Urinary bladder (tissue), 4 donors: ENCODE results near the gene EDAR. TPM values are rescaled to one million over a fixed set of nuclear protein-coding genes. Genes with fewer than 3 reads are reported as not detected.

ENCODE experiments used
- DNase-seq: peaks from one replicate; pipeline ENCODE4 v3.0.0-alpha.2; 2015; ENCODE audit errors: extremely low spot score
- H3K27ac ChIP-seq: one replicate; pipeline ENCODE4 v1.5.1; 2013; ENCODE audit warnings: low read depth, mild to moderate bottlenecking, moderate library complexity
- H3K36me3 ChIP-seq: one replicate; pipeline ENCODE4 v1.6.1; 2013; ENCODE audit warnings: mild to moderate bottlenecking, moderate library complexity; ENCODE audit not compliant: insufficient read depth
- H3K4me1 ChIP-seq: one replicate; pipeline ENCODE4 v1.6.1; 2013; ENCODE audit warnings: mild to moderate bottlenecking, moderate library complexity; ENCODE audit not compliant: insufficient read depth
- H3K4me3 ChIP-seq: one replicate; pipeline ENCODE4 v1.5.1; 2013; ENCODE audit warnings: low read depth, low read length
- WGBS: extraction: QIAGEN DNeasy Blood & Tissue Kit; methylation state at CpG from one replicate; pipeline ENCODE4 v1.1.7; 2013; 5-methylcytosine and 5-hydroxymethylcytosine counted together
- polyA plus RNA-seq: library from polyadenylated mRNA; stranded (reverse); fragments of 200-250 nt; gene quantifications from one replicate; pipeline ENCODE4 v1.2.3, GENCODE V29; 2013
- total RNA-seq: library from RNA; depleted of rRNA; stranded (reverse); fragments of >200 nt; gene quantifications from one replicate; pipeline ENCODE4 v1.2.3, GENCODE V29; 2014
- donor health status: healthy with polysubstance abuse.
- donor health status: healthy.

Gene EDAR
- total and polyA plus RNA-seq, 2 donors: 1.7 to 3.9 TPM

GRCh38 chr2:108927405-108927804 is 61.6 kb downstream of the EDAR start:
- no peak for DNase-seq
- 95% methylated on average over 7 of the region's 7 CpGs for WGBS
- Histone ChIP-seq H3K4me3 (no peak overlapping the region), H3K4me1 (no peaks in the 10 kb centered on the region), H3K36me3 (no peaks in the 10 kb centered on the region), H3K27ac (no peak overlapping the region)

GRCh38 chr2:108926561-108927380 is 62.2 kb downstream of the EDAR start:
- no peak overlapping the region for H3K27ac ChIP-seq
- DNase-seq: no peak
- H3K36me3 ChIP-seq: no peaks in the 10 kb centered on the region
- WGBS: 85% methylated on average over 20 of the region's 20 CpGs
- H3K4me3 ChIP-seq: no peak overlapping the region
- no peaks in the 10 kb centered on the region for H3K4me1 ChIP-seq

GRCh38 chr2:108925735-108926134 is 63.3 kb downstream of the EDAR start:
- Histone ChIP-seq H3K4me3 (no peak overlapping the region), H3K27ac (no peak overlapping the region), H3K4me1 (no peaks in the 10 kb centered on the region), H3K36me3 (no peaks in the 10 kb centered on the region)
- 88% methylated on average over 8 of the region's 8 CpGs for WGBS
- no peak for DNase-seq

- WGBS: 95% methylated on average over 6 of the region's 6 CpGs
- no peak overlapping the region for H3K4me3 ChIP-seq
- no peak overlapping the region for H3K27ac ChIP-seq
- no peak for DNase-seq
- no peaks in the 10 kb centered on the region for H3K36me3 ChIP-seq
- no peaks in the 10 kb centered on the region for H3K4me1 ChIP-seq
Observed at GRCh38 chr2:108925286-108925685, 63.7 kb downstream of the EDAR start.

GRCh38 chr2:108924580-108925251 is 64.3 kb downstream of the EDAR start:
- no peaks in the 10 kb centered on the region for H3K36me3 ChIP-seq
- no peaks in the 10 kb centered on the region for H3K4me1 ChIP-seq
- H3K27ac ChIP-seq: no peak overlapping the region
- 74% methylated on average over 14 of the region's 14 CpGs for WGBS
- no peak for DNase-seq
- no peak overlapping the region for H3K4me3 ChIP-seq

GRCh38 chr2:108923736-108924579 is 65.1 kb downstream of the EDAR start:
- H3K27ac ChIP-seq: no peak overlapping the region
- DNase-seq: no peak
- no peak overlapping the region for H3K4me3 ChIP-seq
- H3K4me1 ChIP-seq: no peaks in the 10 kb centered on the region
- no peaks in the 10 kb centered on the region for H3K36me3 ChIP-seq
- 60% methylated on average over 13 of the region's 13 CpGs for WGBS

- 79% methylated on average over 12 of the region's 12 CpGs for WGBS
- Histone ChIP-seq H3K27ac (no peak overlapping the region), H3K4me1 (no peaks in the 10 kb centered on the region), H3K4me3 (no peak overlapping the region), H3K36me3 (no peaks in the 10 kb centered on the region)
- no peak for DNase-seq
Observed at GRCh38 chr2:108923019-108923700, 65.9 kb downstream of the EDAR start.

GRCh38 chr2:108922141-108922915 is 66.7 kb downstream of the EDAR start:
- WGBS: 73% methylated on average over 11 of the region's 11 CpGs

GRCh38 chr2:108921096-108922030 is 67.7 kb downstream of the EDAR start:
- H3K36me3 ChIP-seq: no peaks in the 10 kb centered on the region
- no peak for DNase-seq
- H3K4me3 ChIP-seq: no peak overlapping the region
- H3K27ac ChIP-seq: no peak overlapping the region
- 89% methylated on average over 16 of the region's 16 CpGs for WGBS
- H3K4me1 ChIP-seq: no peaks in the 10 kb centered on the region

More at GRCh38 chr2:108922141-108922915, 66.7 kb downstream of the EDAR start:
- H3K27ac ChIP-seq: no peak overlapping the region
- no peak for DNase-seq
- no peak overlapping the region for H3K4me3 ChIP-seq
- H3K36me3 ChIP-seq: no peaks in the 10 kb centered on the region
- H3K4me1 ChIP-seq: no peaks in the 10 kb centered on the region

- no peak for DNase-seq
- no peak overlapping the region for H3K4me3 ChIP-seq
- no peaks in the 10 kb centered on the region for H3K4me1 ChIP-seq
- H3K27ac ChIP-seq: no peak overlapping the region
- WGBS: 82% methylated on average over 7 of the region's 7 CpGs
- H3K36me3 ChIP-seq: no peaks in the 10 kb centered on the region
Observed at GRCh38 chr2:108920686-108921085, 68.3 kb downstream of the EDAR start.

GRCh38 chr2:108919571-108920373 is 69.2 kb downstream of the EDAR start:
- DNase-seq: no peak

More at GRCh38 chr2:108919571-108920373, 69.2 kb downstream of the EDAR start:
- H3K27ac ChIP-seq: no peak overlapping the region
- 97% methylated on average over 19 of the region's 19 CpGs for WGBS
- no peaks in the 10 kb centered on the region for H3K36me3 ChIP-seq
- H3K4me1 ChIP-seq: no peaks in the 10 kb centered on the region
- H3K4me3 ChIP-seq: no peak overlapping the region
